ENCODE data around the gene BOK.
"Not testable (repeated sequence)": the region's sequence is repeated elsewhere in the genome, so short reads cannot be mapped to it uniquely, and the experiment has no call there.

Gene BOK

GRCh38 chr2:241558532-241559322 lies at the start of gene BOK:
TSS of gene BOK (plus strand) at chr2:241558745. CDS start at chr2:241559484, 739 bp downstream.
- no peak for DNase-seq

GRCh38 chr2:241509155-241509784 lies 49.3 kb upstream of the BOK start:
- no peak for DNase-seq

GRCh38 chr2:241511091-241511741 lies 47.3 kb upstream of the BOK start:
- no peak for DNase-seq

GRCh38 chr2:241514553-241514952 lies 44.0 kb upstream of the BOK start:
- no peak for DNase-seq

- DNase-seq = no peak
These were observed 43.4 kb upstream of the BOK start for GRCh38 chr2:241514986-241515737.

GRCh38 chr2:241516520-241516965 lies 42.0 kb upstream of the BOK start:
- no peak for DNase-seq

GRCh38 chr2:241517297-241517696 lies 41.2 kb upstream of the BOK start:
- no peak for DNase-seq

- no peak for DNase-seq
These were observed 38.9 kb upstream of the BOK start for GRCh38 chr2:241519669-241520068.

GRCh38 chr2:241522477-241522876 lies 36.1 kb upstream of the BOK start:
- no peak for DNase-seq

GRCh38 chr2:241525818-241526780 lies 32.4 kb upstream of the BOK start:
- not testable (repeated sequence) for DNase-seq

GRCh38 chr2:241530571-241530970 lies 28.0 kb upstream of the BOK start:
- DNase-seq = no peak

- DNase-seq = no peak
These were observed 27.3 kb upstream of the BOK start for GRCh38 chr2:241531161-241531722.

- DNase-seq = no peak
These were observed 26.4 kb upstream of the BOK start for GRCh38 chr2:241532168-241532567.

- DNase-seq = no peak
These were observed 25.6 kb upstream of the BOK start for GRCh38 chr2:241532733-241533601.

- DNase-seq = no peak
These were observed 24.3 kb upstream of the BOK start for GRCh38 chr2:241534293-241534692.

GRCh38 chr2:241534701-241535375 lies 23.7 kb upstream of the BOK start:
- DNase-seq = no peak

- no peak for DNase-seq
These were observed 22.5 kb upstream of the BOK start for GRCh38 chr2:241535871-241536655.

GRCh38 chr2:241538838-241539615 lies 19.5 kb upstream of the BOK start:
- DNase-seq = no peak
